HG03378 (cell line): ENCODE results near the gene PLCH2.

Experiments used
- ATAC-seq: cut with Tn5 transposase; IDR thresholded peaks from one replicate; pipeline ENCODE4 v1.9.1; 2021; ENCODE audit warnings: mild to moderate bottlenecking, moderate library complexity; ENCODE audit not compliant: unreplicated experiment

Gene PLCH2

GRCh38 chr1:2525920-2526823 is 50.1 kb downstream of the PLCH2 start, which contains the start of gene PANK4:
Gene PANK4 (minus strand): TSS chr1:2526596. CDS start chr1:2526587, 9 bp downstream.
- peak; percentile 63 for ATAC-seq

DNA sequence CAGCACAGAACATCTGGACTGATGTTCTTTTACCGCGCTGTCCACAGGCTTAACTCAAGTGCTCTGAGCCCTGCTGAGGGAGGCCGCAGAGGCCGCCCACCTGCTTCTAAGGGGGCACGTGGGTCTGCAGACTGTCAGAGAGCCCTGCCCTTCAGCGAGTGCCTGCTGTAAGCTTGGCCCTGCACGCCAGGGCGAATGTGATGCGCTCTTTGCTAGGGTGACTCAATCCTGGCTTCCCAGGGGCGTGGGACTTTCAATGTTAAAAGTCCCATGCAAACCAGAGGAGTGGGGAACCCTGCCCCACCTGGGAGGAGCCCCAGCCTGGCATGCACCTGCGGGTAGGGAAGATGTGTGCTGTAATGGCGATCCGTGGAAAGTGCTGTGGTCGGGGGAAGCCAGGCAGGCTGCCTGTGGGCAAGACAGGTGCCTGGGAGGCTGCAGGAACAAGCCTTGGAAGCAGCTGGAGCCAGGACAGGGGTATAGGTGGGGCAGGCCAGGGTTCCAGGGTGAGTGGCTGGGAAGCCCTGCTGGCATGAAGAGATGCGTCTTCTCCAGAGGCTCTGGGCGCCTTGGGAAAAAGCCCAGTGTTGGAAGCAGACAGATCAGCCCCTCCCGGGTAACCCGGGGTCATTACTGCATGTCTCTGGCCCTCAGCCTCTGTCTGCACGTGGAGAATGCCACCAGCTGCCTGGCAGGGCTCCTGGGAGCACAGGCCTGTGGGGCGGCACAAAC is 50.9 kb downstream of the PLCH2 start:
- peak; percentile 32 for ATAC-seq

DNA sequence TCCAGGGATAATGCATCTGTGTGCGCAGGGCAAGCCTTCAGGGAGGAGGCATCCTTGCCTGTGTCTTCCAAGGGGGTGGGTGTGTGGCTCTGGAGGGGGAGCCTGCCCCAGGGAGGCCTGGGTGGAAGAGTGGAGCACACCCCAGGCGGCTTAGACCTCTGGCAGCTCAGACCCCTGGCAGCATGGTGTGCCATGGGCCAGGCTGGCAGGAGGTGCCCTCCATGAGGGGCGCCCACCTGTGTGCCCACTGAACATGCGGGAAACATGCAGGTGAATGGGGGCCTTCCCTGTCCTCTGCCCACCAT is 51.4 kb downstream of the PLCH2 start:
- ATAC-seq, result no peak

DNA sequence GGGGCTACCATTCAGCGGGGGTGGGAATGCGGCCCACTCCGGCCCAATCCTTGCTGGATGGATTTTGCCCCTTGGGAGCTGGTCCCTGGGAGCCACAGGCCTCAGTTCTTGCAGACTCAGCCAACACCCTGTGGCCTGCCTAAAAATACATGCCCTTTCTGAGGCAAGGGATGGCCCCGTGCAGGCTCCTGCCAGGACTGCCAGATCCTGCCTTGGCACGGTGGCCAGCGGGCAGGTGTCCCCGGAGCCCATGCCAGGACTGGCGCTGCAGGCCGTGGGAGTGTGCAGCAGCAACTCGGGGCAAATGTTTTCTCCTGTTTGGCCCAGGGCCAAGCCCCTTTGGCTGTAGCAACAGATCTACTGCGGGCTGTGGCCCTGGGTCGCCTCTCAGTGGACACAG is 51.9 kb downstream of the PLCH2 start:
- ATAC-seq, result no peak

GRCh38 chr1:2528611-2528965 is 52.5 kb downstream of the PLCH2 start:
- ATAC-seq, result no peak

- ATAC-seq, result no peak
These were observed 53.1 kb downstream of the PLCH2 start for GRCh38 chr1:2528966-2529783.

DNA sequence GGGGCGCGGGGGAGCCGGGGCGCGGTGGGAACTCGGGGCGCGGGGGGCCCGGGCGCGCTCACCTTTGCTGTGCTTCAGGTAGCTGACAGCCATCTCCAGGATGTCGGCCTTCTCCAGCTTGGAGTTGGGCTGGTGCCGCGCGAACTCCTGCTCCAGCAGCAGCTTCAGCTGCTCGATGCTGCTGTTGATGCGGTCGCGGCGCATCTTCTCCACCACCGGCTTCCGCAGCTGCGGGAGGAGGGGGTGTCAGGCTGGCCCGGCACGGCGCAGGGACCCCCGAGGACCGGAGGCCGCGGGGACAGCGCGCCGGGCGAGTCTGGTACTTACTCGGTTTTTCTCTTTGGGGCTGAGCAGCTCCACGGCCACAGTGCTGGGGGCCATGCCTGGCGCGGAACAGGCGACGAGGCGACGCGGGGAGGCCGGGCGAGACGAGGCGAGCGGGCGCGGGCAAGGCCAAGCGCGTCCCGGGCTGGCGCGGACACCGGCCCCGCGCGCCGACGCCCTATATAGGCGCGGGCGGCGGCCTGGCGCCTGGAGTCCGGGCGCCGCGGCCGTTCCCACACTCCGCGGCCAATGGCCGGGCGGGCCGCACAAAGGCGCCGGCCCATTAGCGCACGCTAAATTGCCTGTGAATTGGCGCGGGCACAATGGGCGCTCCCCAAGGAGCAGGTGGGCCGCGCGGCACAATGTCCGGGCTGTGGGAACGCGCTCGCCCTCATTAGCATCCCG is 53.9 kb downstream of the PLCH2 start, which contains the start of gene HES5:
Gene HES5 (minus strand): TSS at position 480 of the 729 bp plus-strand sequence. CDS start 99 bp downstream, at position 381.
- ATAC-seq, result no peak

DNA sequence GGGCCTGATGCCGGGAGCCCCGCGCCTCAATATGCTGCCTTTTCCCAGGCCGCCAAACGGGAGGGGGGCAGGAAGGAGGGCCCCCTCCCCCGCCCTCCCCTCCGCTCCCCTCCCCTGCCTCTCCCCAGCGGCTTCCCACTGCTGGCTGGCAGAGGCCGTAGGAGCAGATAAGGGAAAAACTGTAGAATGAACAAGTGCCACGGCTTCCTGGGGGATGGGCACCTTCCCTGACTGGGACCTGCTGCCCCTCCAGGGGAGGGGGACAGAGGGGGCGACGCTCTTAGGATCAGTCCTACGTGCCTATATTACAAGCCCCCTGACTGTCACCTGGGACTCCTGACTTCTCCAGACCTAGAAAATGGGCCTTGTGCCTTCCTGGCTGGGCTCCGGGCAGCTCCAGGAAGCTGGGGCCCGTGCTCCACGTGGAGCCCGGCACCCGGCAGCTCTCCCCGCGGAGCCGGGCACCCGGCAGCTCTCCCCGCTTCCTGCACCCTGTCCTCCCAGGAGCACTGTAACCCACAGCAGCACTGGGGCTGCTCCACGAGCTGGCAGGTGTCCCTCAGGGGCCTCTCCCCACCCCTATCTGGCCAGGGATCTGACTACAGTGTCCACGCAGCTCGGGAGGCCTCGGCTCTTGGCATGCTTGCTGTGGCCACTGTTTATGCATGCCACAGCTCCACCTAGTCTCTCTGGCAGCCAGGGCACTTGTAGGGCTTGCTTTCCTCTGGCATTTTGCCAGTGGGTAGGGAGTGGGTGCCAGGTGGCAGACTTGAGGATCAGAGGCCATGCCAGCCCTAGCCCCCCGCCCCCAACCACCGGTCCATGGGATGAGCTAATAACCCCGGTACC is 54.6 kb downstream of the PLCH2 start:
- no peak for ATAC-seq

DNA sequence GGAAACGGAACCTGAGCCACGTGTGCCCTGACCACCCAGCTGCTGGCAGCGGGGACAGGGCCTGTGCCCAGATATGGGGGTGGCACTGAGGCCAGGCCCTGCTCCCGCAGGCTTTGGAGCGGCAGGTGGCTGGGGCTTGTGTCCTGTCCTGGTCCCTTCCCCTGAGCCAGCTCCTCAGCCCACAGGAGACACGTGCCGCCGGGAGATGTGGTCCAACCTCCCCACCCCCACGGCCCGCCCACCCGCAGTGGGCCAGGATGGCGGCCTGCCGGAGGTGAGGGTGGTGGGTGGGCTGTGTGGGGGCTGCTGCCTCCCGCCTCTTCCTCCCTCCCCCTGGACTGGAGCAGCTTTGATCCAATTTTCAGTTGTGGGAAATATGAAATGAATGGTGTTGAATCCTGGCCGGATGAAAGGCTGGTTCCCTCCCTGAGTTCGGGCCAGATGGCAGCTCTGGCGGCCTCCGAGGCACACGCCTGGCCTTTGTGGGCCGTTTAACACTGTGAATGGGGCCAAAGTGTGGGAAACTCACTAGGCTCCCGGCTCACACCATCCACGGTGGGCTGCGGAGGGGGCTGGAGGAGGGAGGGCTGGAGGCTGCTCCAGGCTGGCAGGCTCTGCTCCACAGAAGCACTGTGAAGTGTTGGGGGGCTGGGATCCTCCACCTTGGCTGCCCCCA is 56.5 kb downstream of the PLCH2 start:
- no peak for ATAC-seq

DNA sequence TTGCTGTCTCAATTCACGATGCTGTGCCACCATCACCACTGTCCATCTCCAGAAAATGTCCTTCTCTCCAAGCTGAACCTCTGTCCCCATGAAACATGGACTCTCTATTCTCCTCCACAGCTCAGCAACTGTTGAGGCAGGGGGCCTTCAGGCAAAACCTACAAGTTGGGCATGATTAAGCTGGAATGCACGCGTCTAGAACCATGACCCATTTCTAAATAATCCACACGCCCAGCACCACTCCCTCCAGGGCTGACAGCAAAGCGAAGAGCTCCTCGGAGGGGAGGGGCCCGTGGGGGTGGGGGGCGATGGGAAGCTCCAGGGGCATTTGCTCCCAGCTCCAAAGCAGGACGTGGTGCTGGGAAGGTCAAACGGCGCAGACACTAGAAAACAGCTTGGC is 57.3 kb downstream of the PLCH2 start:
- no peak for ATAC-seq

DNA sequence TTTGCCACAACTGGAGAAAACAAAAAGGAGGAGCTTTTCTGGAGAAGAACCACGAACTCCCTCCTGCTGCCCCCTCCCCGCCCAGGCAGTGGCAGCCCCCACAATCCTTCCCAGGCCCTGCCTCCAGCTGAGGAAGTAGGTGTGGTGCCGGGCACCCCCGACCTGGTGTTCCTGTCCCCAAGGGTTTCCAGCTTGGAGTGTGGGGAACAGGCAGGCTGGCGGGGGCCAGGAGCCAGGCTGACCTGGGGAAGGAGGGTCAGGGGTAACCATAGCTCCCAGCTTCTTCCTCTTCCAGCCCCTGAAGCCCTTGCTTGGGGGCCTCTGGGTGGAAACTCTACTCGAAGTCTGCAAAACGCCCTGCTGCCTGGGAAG is 58.2 kb downstream of the PLCH2 start:
- ATAC-seq, result no peak

GRCh38 chr1:2534687-2535441 is 58.8 kb downstream of the PLCH2 start:
- ATAC-seq, result no peak

GRCh38 chr1:2535455-2535854 is 59.4 kb downstream of the PLCH2 start:
- no peak for ATAC-seq

DNA sequence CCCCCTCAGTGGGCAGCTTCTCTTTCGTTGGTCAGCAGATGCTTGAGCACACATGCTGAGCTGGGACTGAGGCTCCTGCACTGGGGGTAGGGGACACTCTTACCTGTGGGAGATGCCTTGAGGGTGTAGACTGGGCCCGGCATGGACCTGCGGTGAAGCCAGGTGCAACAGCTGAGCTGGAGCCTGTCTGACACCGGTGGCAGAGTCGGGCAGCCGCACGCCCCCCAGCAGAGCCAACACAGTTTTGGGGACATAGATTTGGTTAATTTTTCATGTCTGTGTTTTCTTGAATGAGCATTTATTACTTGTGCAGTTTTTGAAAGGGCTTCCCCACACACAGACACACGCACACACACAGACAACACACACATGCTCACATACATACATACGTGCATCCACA is 59.9 kb downstream of the PLCH2 start:
- no peak for ATAC-seq

DNA sequence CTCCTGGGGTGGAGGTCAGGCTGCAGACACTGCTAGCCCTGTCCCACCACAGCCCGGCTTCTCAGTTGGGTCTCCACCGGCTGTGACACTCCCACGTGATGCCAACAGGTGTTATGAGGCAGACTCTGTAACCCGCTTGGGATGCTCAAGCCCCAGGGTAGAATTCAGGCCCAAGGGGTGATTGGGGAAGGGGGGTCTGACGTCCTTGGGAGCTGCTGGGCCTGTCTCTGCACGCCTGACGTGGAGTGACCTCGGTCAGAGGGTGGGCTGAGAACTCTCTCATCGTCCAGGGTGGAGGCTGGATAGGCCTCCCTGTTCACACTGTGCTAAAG is 61.7 kb downstream of the PLCH2 start:
- ATAC-seq, result no peak

- no peak for ATAC-seq
These were observed 62.3 kb downstream of the PLCH2 start for GRCh38 chr1:2538376-2538775.

DNA sequence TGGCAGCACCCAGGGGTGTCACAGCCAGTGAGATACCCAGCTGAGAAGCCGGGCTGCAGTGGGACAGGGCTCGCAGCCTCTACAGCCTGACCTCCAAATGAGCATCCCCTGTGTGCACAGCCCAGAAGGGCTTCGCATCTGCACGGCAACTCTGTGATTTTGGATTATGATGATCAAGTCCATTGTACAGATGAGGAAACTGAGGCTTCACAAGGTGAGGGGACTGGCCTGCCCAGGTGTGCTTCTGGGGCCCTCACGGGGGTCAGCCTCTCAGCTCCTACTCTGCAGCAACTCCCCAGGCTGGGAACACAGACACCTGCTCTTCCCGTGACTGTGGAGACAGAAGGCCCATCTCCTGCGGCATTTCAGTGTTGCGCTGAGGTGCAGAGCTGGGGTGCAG is 62.8 kb downstream of the PLCH2 start:
- ATAC-seq, result no peak

DNA sequence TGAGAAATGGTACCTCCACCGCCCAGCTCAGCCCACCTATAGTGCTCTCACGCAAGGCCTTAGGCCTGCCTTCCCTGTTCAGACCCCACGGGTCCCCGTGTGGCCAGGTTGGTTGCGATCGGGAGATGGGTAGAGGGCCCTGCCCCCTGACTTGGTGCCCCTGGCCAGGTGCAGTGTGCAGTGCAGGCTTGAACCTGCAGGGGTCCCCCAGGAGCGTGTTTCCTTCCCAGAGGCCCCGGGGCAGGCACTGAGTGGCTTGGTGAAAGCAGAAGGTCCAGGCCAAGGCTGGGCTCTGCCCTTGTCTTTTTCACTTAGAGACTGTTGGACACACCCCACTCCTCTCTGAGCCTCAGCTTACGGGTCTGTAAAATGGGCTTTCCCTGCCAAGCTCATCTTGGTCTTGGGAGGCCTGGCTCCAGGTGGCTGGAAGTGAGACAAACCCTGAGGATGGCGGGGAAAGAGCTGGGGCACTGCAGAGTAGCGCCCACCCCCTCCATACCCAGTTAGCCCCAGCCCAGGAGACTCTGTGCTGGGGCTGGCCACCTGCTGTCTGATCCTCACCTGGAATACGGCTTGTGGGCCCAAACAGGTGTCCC is 63.3 kb downstream of the PLCH2 start:
- no peak for ATAC-seq
